Spleen (tissue), 11 donors: ENCODE results near the gene TMEM145. TPM values are rescaled to one million over a fixed set of nuclear protein-coding genes. Genes with fewer than 3 reads are reported as not detected.

ENCODE experiments used
- DNase-seq: peaks from one replicate; pipeline ENCODE4 v3.0.0-alpha.2; 2020
- H3K27ac ChIP-seq, 8 donors: fragments of 200-600 bp; sonication (generic) in 7 of 8; 1 replicate in 4 of 8; 2 replicates in 4 of 8; pipeline versions ENCODE4 v1.5.0 to v1.8.0; 2016 to 2021; ENCODE audit warnings: inconsistent platforms in 4 of 8, mild to moderate bottlenecking in 4 of 8, moderate library complexity in 1 of 8
- H3K27me3 ChIP-seq, 7 donors: fragments of 200-600 bp; sonication (generic) in 6 of 7; replicated peaks in 1 of 7; 1 replicate in 4 of 7; 2 replicates in 3 of 7; pipeline versions ENCODE4 v1.5.0 to v1.8.0; 2016 to 2021; ENCODE audit warnings: inconsistent platforms in 3 of 7, mild to moderate bottlenecking in 1 of 7
- H3K36me3 ChIP-seq, 6 donors: fragments of 200-600 bp; sonication (generic) in 5 of 6; 1 replicate in 4 of 6; 2 replicates in 2 of 6; pipeline versions ENCODE4 v1.5.0 to v1.8.0; 2016 to 2021; ENCODE audit warnings: inconsistent platforms in 2 of 6
- H3K4me1 ChIP-seq, 6 donors: fragments of 200-600 bp; sonication (generic) in 5 of 6; 1 replicate in 3 of 6; 2 replicates in 3 of 6; pipeline versions ENCODE4 v1.5.0 to v1.8.0; 2016 to 2021; ENCODE audit warnings: inconsistent platforms in 3 of 6
- H3K4me3 ChIP-seq, 8 donors: fragments of 200-600 bp; sonication (generic) in 7 of 8; 1 replicate in 4 of 8; 2 replicates in 4 of 8; pipeline versions ENCODE4 v1.5.0 to v1.8.0; 2016 to 2021; ENCODE audit warnings: inconsistent platforms in 4 of 8, mild to moderate bottlenecking in 4 of 8, moderate library complexity in 2 of 8
- H3K9me3 ChIP-seq, 8 donors: fragments of 200-600 bp; sonication (generic) in 7 of 8; 1 replicate in 4 of 8; 2 replicates in 4 of 8; pipeline versions ENCODE4 v1.5.0 to v1.8.0; 2016 to 2021; ENCODE audit warnings: inconsistent platforms in 4 of 8
- CTCF ChIP-seq, 11 experiments: fragments of 200-600 bp in 7 of 11; fragments of 450-650 bp in 4 of 11; sonication (generic) in 4 of 11; IDR thresholded peaks in 8 of 11; conservative IDR thresholded peaks in 3 of 11; 1 replicate in 7 of 11; 2 replicates in 4 of 11; pipeline versions ENCODE4 v1.4.0 to v1.8.0; 2016 to 2021; ENCODE audit warnings: antibody characterized with exemption in 11 of 11, inconsistent platforms in 4 of 11, mild to moderate bottlenecking in 1 of 11
- POLR2A ChIP-seq, 3 donors: fragments of 450-650 bp; IDR thresholded peaks; one replicate each; pipeline ENCODE4 v1.5.1; 2017; ENCODE audit warnings: antibody characterized with exemption in 3 of 3, mild to moderate bottlenecking in 1 of 3
- POLR2AphosphoS5 ChIP-seq, 3 donors: sonication (generic); formaldehyde crosslinking; IDR thresholded peaks; one replicate each; pipeline ENCODE4 v1.5.1; 2017; ENCODE audit warnings: antibody characterized with exemption in 3 of 3
- WGBS, 5 donors: extraction: QIAGEN DNeasy Blood & Tissue Kit in 3 of 5; methylation state at CpG; one replicate each; pipeline versions ENCODE4 v1.1.5 to v1.1.7; 2013 to 2018; 5-methylcytosine and 5-hydroxymethylcytosine counted together
- intact Hi-C: fragments of 100-400 bp; cut with DNase I; formaldehyde crosslinking; loops from one replicate; pipeline ENCODE4 v1.15.0; 2023; ENCODE audit warnings: low total_unique reads
- polyA plus RNA-seq, 3 donors: library from polyadenylated mRNA; stranded (reverse); fragments of 200-250 nt; gene quantifications; one replicate each; pipeline ENCODE4 v1.2.1, GENCODE V29; 2013
- total RNA-seq, 7 donors: library from RNA; depleted of rRNA in 3 of 7; stranded (reverse); fragments of >200 nt in 3 of 7; fragmentation: NEBNext Ultra II Directional in 4 of 7; extraction: Animal tissue kit (Norgen Biotek cat#: 25700) in 4 of 7; gene quantifications; one replicate each; pipeline versions ENCODE4 v1.1.0 to v1.2.1, GENCODE V29; 2016 to 2021
- donor health status: healthy with polysubstance abuse.
- donor health status: DM: no; HTN: no; CAD: no; lungs with moderate emphysema.
- donor health status: DM: no; HTN: no; CAD: no.
- donor health status: Bipolar disorder and iron deficiency.
- donor health status: healthy.
- donor health status: DM: no; HTN: no; CAD: no.
- donor health status: DM: yes; HTN: yes; CAD: no.

Gene TMEM145
- total and polyA plus RNA-seq, 10 donors: 0.13 to 2.3 (median 0.73) TPM; not detected in 1

DNA sequence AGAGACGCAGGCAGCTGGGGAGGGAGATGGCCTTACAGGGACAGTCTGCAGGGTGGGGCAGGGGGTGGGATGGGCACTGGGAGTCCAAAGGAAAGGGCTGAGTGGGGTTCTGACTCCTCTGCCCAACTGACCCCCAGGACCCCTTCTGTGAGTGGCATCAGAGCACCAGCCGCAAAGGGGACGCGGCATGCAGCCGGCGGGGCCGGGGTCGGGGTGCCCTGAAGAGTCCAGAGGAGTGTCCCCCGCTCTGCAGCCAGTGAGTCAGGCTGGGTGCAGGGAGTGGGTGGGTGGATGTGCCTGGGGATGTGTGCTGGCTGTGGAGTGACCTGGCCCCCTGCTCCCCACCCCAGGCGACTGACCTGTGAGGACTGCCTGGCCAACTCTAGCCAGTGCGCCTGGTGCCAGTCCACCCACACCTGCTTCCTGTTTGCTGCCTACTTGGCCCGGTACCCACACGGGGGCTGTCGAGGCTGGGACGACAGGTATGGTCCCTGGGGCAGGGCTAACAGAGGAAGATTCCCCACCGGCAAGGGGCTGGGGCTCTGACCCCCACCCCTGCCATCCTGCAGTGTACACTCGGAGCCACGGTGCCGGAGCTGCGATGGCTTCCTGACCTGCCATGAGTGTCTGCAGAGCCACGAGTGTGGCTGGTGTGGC, 38.1 kb downstream of the TMEM145 start:
- Histone ChIP-seq H3K27me3 (no peaks in the 10 kb centered on the region), H3K4me3 (no peak overlapping the region), H3K4me1 (peaks cover 0 to 11% (median 0%) of the 10 kb centered on the region in 6 donors), H3K27ac (no peak overlapping the region), H3K36me3 (peaks cover 0 to 92% (median 21%) of the 10 kb centered on the region in 6 donors), H3K9me3 (no peaks in the 10 kb centered on the region)
- no peak for DNase-seq
- TF ChIP-seq POLR2A (IDR thresholded peaks at IDR 0.05) (no peak), POLR2AphosphoS5 (IDR thresholded peaks at IDR 0.05) (no peak), CTCF (IDR thresholded peaks at IDR 0.05 in 8 of 11, conservative IDR thresholded peaks at IDR 0.05 in 3 of 11) (no peak)
- intact Hi-C loops: no loop called here
- 81 to 93% (median 90%) methylated on average over 11 to 21 of the region's 21 CpGs for WGBS, 5 donors

DNA sequence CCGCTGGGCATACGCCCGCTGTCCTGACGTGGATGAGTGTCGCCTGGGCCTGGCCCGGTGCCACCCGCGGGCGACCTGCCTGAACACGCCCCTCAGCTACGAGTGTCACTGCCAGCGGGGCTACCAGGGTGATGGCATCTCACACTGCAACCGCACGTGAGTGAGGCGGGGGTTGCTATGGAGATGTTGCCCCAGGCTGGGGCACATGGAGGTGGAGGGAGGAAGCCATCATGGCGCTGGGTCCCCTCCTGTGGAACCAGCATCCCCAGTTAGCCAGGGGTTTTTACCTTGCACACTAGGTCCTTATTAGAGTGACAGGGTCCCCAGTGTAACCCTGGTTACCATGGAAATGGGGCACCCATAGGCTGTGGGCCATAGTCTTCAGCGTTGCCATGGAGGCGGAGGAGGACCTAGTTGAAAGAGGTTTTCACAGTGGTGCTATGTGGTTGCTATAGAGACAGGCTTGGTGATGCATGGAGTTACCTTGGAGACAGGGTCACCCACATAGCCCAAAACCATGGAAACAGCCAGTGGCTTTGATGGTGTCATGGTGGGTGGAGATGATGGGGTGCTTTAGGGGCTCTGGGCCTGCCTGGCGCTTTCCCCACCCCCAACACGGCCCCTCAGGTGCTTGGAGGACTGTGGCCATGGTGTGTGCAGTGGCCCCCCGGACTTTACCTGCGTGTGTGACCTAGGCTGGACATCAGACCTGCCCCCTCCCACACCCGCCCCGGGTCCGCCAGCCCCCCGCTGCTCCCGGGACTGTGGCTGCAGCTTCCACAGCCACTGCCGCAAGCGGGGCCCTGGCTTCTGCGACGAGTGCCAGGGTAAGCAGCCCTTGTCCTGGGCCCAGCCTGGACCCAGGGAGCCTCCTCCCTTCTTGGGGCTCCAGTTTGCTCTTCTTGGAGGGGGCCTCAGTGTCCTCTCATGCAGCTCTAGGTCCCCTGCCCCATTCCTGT, 39.5 kb downstream of the TMEM145 start:
- Histone ChIP-seq H3K27ac (no peak overlapping the region), H3K4me1 (peaks cover 0 to 3% (median 0%) of the 10 kb centered on the region in 6 donors), H3K9me3 (no peaks in the 10 kb centered on the region), H3K4me3 (no peak overlapping the region), H3K36me3 (peaks cover 0 to 97% (median 32%) of the 10 kb centered on the region in 6 donors), H3K27me3 (no peaks in the 10 kb centered on the region)
- TF ChIP-seq POLR2A (IDR thresholded peaks at IDR 0.05): no peak
- no peak for TF ChIP-seq POLR2AphosphoS5 (IDR thresholded peaks at IDR 0.05)
- WGBS, 5 donors: 84 to 96% (median 93%) methylated on average over 17 to 31 of the region's 31 CpGs
- intact Hi-C loops: no loop called here
- no peak for DNase-seq

GRCh38 chr19:42353341-42354015, 40.4 kb downstream of the TMEM145 start:
- TF ChIP-seq POLR2AphosphoS5 (IDR thresholded peaks at IDR 0.05) (no peak), POLR2A (IDR thresholded peaks at IDR 0.05) (no peak), CTCF (IDR thresholded peaks at IDR 0.05 in 8 of 11, conservative IDR thresholded peaks at IDR 0.05 in 3 of 11) (no peak)
- 92 to 97% (median 96%) methylated on average over 10 to 29 of the region's 29 CpGs for WGBS, 5 donors
- H3K4me3 ChIP-seq: no peak overlapping the region
- no peaks in the 10 kb centered on the region for H3K27me3 ChIP-seq
- no peaks in the 10 kb centered on the region for H3K4me1 ChIP-seq
- peaks cover 0 to 97% (median 36%) of the 10 kb centered on the region in 6 donors for H3K36me3 ChIP-seq
- DNase-seq: no peak
- H3K9me3 ChIP-seq: no peaks in the 10 kb centered on the region
- intact Hi-C loops: no loop called here
- H3K27ac ChIP-seq: no peak overlapping the region

DNA sequence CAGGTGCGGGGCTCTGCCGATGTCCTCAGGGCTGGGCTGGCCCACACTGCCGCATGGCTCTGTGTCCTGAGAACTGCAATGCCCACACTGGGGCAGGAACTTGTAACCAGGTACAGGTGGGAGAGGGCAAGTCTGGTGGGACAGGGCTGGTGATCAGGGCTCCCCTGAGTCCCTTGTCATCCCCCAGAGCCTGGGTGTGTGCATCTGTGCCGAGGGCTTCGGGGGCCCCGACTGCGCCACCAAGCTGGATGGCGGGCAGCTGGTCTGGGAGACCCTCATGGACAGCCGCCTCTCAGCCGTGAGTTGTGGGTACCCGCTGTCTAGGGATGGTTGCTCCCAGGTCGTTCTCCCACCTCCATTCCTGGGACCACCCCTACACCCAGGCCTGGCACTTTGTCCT, 42.8 kb downstream of the TMEM145 start:
- WGBS, 5 donors: 96 to 98% (median 96%) methylated on average over 6 to 12 of the region's 12 CpGs
- intact Hi-C loops: no loop called here
- no peak overlapping the region for H3K27ac ChIP-seq
- TF ChIP-seq POLR2A (IDR thresholded peaks at IDR 0.05) (no peak), CTCF (IDR thresholded peaks at IDR 0.05 in 8 of 11, conservative IDR thresholded peaks at IDR 0.05 in 3 of 11) (no peak), POLR2AphosphoS5 (IDR thresholded peaks at IDR 0.05) (no peak)
- H3K4me3 ChIP-seq: no peak overlapping the region
- no peak for DNase-seq
- no peaks in the 10 kb centered on the region for H3K4me1 ChIP-seq
- peaks cover 0 to 90% (median 36%) of the 10 kb centered on the region in 6 donors for H3K36me3 ChIP-seq
- no peaks in the 10 kb centered on the region for H3K9me3 ChIP-seq
- H3K27me3 ChIP-seq: no peaks in the 10 kb centered on the region
